Natural killer cell (primary cell): ENCODE measurements around the gene SPRED1. TPM values are rescaled to one million over a fixed set of nuclear protein-coding genes. Genes with fewer than 3 reads are reported as not detected.

Source experiments
- ATAC-seq, 3 donors: fragments of 150-1000 bp in 2 of 3; fragments of 200-7000 bp in 1 of 3; cut with Tn5 transposase; 1 replicate in 1 of 3; 2 replicates in 2 of 3; pipeline ENCODE4 v1.10.0; 2021; ENCODE audit warnings: mild to moderate bottlenecking in 2 of 3, moderate library complexity in 2 of 3
- DNase-seq, 2 donors: peaks; one replicate each; pipeline versions ENCODE4 v3.0.0 to v3.0.0-alpha.2; 2013 to 2021; ENCODE audit warnings: mixed read lengths in 1 of 2
- H3K27ac ChIP-seq: one replicate; pipeline ENCODE4 v1.5.1; 2013; ENCODE audit warnings: mild to moderate bottlenecking, low read length
- H3K27me3 ChIP-seq: one replicate; pipeline ENCODE4 v1.6.1; 2013; ENCODE audit warnings: low read length; ENCODE audit not compliant: control insufficient read depth, insufficient read depth
- H3K36me3 ChIP-seq: one replicate; pipeline ENCODE4 v1.6.1; 2013; ENCODE audit warnings: low read length; ENCODE audit not compliant: control insufficient read depth, insufficient read depth
- H3K4me1 ChIP-seq: one replicate; pipeline ENCODE4 v1.6.1; 2013; ENCODE audit warnings: low read length; ENCODE audit not compliant: control insufficient read depth, insufficient read depth
- H3K4me3 ChIP-seq: one replicate; pipeline ENCODE4 v1.5.1; 2013; ENCODE audit warnings: low read length
- H3K9me3 ChIP-seq: one replicate; pipeline ENCODE4 v1.6.1; 2013; ENCODE audit warnings: low read length; ENCODE audit not compliant: control insufficient read depth, insufficient read depth
- H3K27ac Mint-ChIP-seq, 2 donors: one replicate each; pipeline ENCODE4 v1.8.0; 2022; ENCODE audit warnings: mild to moderate bottlenecking in 2 of 2, mixed read lengths in 2 of 2, moderate library complexity in 1 of 2
- H3K27me3 Mint-ChIP-seq, 2 donors: one replicate each; pipeline ENCODE4 v1.8.0; 2022; ENCODE audit warnings: low read depth in 2 of 2, mixed read lengths in 2 of 2
- H3K36me3 Mint-ChIP-seq: one replicate; pipeline ENCODE4 v1.8.0; 2022; ENCODE audit warnings: mixed read lengths
- H3K4me1 Mint-ChIP-seq, 2 donors: one replicate each; pipeline ENCODE4 v1.8.0; 2022; ENCODE audit warnings: mixed read lengths in 2 of 2
- H3K4me3 Mint-ChIP-seq: one replicate; pipeline ENCODE4 v1.8.0; 2022; ENCODE audit warnings: mild to moderate bottlenecking, moderate library complexity, mixed read lengths
- H3K9me3 Mint-ChIP-seq, 2 donors: one replicate each; pipeline ENCODE4 v1.8.0; 2022; ENCODE audit warnings: mixed read lengths in 2 of 2
- WGBS: methylation state at CpG from one replicate; pipeline ENCODE4 v1.1.7; 2013; ENCODE audit warnings: missing lambda C conversion rate; ENCODE audit not compliant: insufficient coverage; 5-methylcytosine and 5-hydroxymethylcytosine counted together
- intact Hi-C: fragments of 100-400 bp; cut with micrococcal nuclease; formaldehyde crosslinking; loops from one replicate; pipeline ENCODE4 v1.14.2; 2022
- total RNA-seq, 4 donors: library from RNA; stranded (reverse); fragments of 120-200 nt in 1 of 4; gene quantifications; one replicate each; pipeline versions ENCODE4 v1.2.3 to v1.2.4, GENCODE V29; 2013 to 2022
- TF ChIP-seq, protein P1 (sequence below): fragments of 200-600 bp; IDR thresholded peaks from one replicate; pipeline ENCODE4 v1.8.0; 2022; ENCODE audit warnings: antibody characterized with exemption

Gene SPRED1
- total RNA-seq, 3 donors from 2014 or later (not counting 1 experiment from before 2014, with no cell fraction given), result 1.1 to 2.0 (median 1.5) TPM

DNA sequence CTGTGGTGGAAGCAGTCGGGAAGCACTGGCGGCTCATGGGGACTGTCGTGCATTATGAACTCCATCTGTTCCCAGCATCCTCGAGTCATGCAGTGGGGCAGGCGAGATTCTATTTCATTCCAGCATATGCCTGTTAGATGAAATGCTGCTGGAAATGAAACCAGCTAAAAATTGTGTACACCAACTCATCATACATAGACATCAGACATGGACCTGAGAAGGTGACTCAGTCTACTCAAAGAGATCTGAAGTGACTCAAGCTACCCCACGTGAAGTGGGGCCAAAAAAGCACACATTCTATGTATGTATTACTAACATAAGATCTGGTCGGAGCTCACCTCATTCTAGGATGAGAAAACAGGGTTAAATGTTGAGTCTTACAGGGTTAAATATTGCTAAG, 153.8 kb downstream of the SPRED1 start:
- Mint-ChIP-seq H3K9me3 (no peaks in the 10 kb centered on the region), H3K27ac (no peak overlapping the region), H3K4me3 (no peak overlapping the region), H3K4me1 (no peaks in the 10 kb centered on the region), H3K27me3 (peaks cover 10% of the 10 kb centered on the region in 2 donors), H3K36me3 (no peaks in the 10 kb centered on the region)
- 77% methylated on average over 5 of the region's 7 CpGs for WGBS
- Histone ChIP-seq H3K9me3 (no peaks in the 10 kb centered on the region), H3K27ac (no peak overlapping the region), H3K27me3 (no peaks in the 10 kb centered on the region), H3K4me3 (no peak overlapping the region), H3K36me3 (no peaks in the 10 kb centered on the region), H3K4me1 (no peaks in the 10 kb centered on the region)
- intact Hi-C loops, result no loop called here
- TF ChIP-seq, protein P1, sequence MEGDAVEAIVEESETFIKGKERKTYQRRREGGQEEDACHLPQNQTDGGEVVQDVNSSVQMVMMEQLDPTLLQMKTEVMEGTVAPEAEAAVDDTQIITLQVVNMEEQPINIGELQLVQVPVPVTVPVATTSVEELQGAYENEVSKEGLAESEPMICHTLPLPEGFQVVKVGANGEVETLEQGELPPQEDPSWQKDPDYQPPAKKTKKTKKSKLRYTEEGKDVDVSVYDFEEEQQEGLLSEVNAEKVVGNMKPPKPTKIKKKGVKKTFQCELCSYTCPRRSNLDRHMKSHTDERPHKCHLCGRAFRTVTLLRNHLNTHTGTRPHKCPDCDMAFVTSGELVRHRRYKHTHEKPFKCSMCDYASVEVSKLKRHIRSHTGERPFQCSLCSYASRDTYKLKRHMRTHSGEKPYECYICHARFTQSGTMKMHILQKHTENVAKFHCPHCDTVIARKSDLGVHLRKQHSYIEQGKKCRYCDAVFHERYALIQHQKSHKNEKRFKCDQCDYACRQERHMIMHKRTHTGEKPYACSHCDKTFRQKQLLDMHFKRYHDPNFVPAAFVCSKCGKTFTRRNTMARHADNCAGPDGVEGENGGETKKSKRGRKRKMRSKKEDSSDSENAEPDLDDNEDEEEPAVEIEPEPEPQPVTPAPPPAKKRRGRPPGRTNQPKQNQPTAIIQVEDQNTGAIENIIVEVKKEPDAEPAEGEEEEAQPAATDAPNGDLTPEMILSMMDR, result no peak
- ATAC-seq (no peak), DNase-seq (no peak)

Other genes starting within 250 kb of the SPRED1 start
- 10 to 100 TPM; 27.5 to 34.0 (median 29.0) TPM for gene FAM98B, start 201.3 kb downstream of the SPRED1 start, total RNA-seq